CD4-positive, alpha-beta T cell treated with Interleukin-10 for 1 hour (primary cell): ENCODE data around the gene BDH2.

Experiments
- DNase-seq: peaks from one replicate; pipeline ENCODE4 v3.0.0-alpha.2; 2020

Gene BDH2

GRCh38 chr4:103079621-103080020 lies 20.0 kb downstream of the BDH2 start:
- no peak for DNase-seq

GRCh38 chr4:103076747-103077347 lies 22.8 kb downstream of the BDH2 start, which contains the start of gene SLC9B2:
TSS of gene SLC9B2 (minus strand) at chr4:103076761. CDS start at chr4:103067550, 9,211 bp downstream.
- peak; percentile 64 for DNase-seq

GRCh38 chr4:103075894-103076746 lies 23.5 kb downstream of the BDH2 start:
- peak; percentile 74 for DNase-seq

- DNase-seq, result peak; percentile 8
These were observed 24.2 kb downstream of the BDH2 start for GRCh38 chr4:103075435-103075893.

- no peak for DNase-seq
These were observed 24.7 kb downstream of the BDH2 start for GRCh38 chr4:103074744-103075434.

GRCh38 chr4:103073792-103074438 lies 25.7 kb downstream of the BDH2 start:
- no peak for DNase-seq

GRCh38 chr4:103067841-103068547 lies 31.6 kb downstream of the BDH2 start:
- DNase-seq, result no peak

- DNase-seq, result no peak
These were observed 39.0 kb downstream of the BDH2 start for GRCh38 chr4:103060453-103061148.

- DNase-seq, result no peak
These were observed 45.6 kb downstream of the BDH2 start for GRCh38 chr4:103054030-103054429.

- DNase-seq, result no peak
These were observed 46.9 kb downstream of the BDH2 start for GRCh38 chr4:103052779-103053178.

GRCh38 chr4:103052145-103052544 lies 47.5 kb downstream of the BDH2 start:
- no peak for DNase-seq

- DNase-seq, result no peak
These were observed 48.7 kb downstream of the BDH2 start for GRCh38 chr4:103050736-103051436.

GRCh38 chr4:103046416-103047290 lies 53.0 kb downstream of the BDH2 start:
- DNase-seq, result peak; percentile 64

GRCh38 chr4:103044183-103044582 lies 55.5 kb downstream of the BDH2 start:
- DNase-seq, result no peak

- no peak for DNase-seq
These were observed 63.5 kb downstream of the BDH2 start for GRCh38 chr4:103036169-103036568.

- DNase-seq, result no peak
These were observed 67.1 kb downstream of the BDH2 start for GRCh38 chr4:103032574-103032973.

- no peak for DNase-seq
These were observed 68.8 kb downstream of the BDH2 start for GRCh38 chr4:103030791-103031190.

- no peak for DNase-seq
These were observed 70.3 kb downstream of the BDH2 start for GRCh38 chr4:103029300-103029699.
